Natural killer cell (primary cell): ENCODE results near the gene ATP7B. TPM values are rescaled to one million over a fixed set of nuclear protein-coding genes. Genes with fewer than 3 reads are reported as not detected.

Experiments
- ATAC-seq, 3 donors: fragments of 150-1000 bp in 2 of 3; fragments of 200-7000 bp in 1 of 3; cut with Tn5 transposase; 1 replicate in 1 of 3; 2 replicates in 2 of 3; pipeline ENCODE4 v1.10.0; 2021; ENCODE audit warnings: mild to moderate bottlenecking in 2 of 3, moderate library complexity in 2 of 3
- DNase-seq, 2 donors: peaks; one replicate each; pipeline versions ENCODE4 v3.0.0 to v3.0.0-alpha.2; 2013 to 2021; ENCODE audit warnings: mixed read lengths in 1 of 2
- H3K27ac ChIP-seq: one replicate; pipeline ENCODE4 v1.5.1; 2013; ENCODE audit warnings: mild to moderate bottlenecking, low read length
- H3K27me3 ChIP-seq: one replicate; pipeline ENCODE4 v1.6.1; 2013; ENCODE audit warnings: low read length; ENCODE audit not compliant: control insufficient read depth, insufficient read depth
- H3K36me3 ChIP-seq: one replicate; pipeline ENCODE4 v1.6.1; 2013; ENCODE audit warnings: low read length; ENCODE audit not compliant: control insufficient read depth, insufficient read depth
- H3K4me1 ChIP-seq: one replicate; pipeline ENCODE4 v1.6.1; 2013; ENCODE audit warnings: low read length; ENCODE audit not compliant: control insufficient read depth, insufficient read depth
- H3K4me3 ChIP-seq: one replicate; pipeline ENCODE4 v1.5.1; 2013; ENCODE audit warnings: low read length
- H3K9me3 ChIP-seq: one replicate; pipeline ENCODE4 v1.6.1; 2013; ENCODE audit warnings: low read length; ENCODE audit not compliant: control insufficient read depth, insufficient read depth
- H3K27ac Mint-ChIP-seq, 2 donors: one replicate each; pipeline ENCODE4 v1.8.0; 2022; ENCODE audit warnings: mild to moderate bottlenecking in 2 of 2, mixed read lengths in 2 of 2, moderate library complexity in 1 of 2
- H3K27me3 Mint-ChIP-seq, 2 donors: one replicate each; pipeline ENCODE4 v1.8.0; 2022; ENCODE audit warnings: low read depth in 2 of 2, mixed read lengths in 2 of 2
- H3K36me3 Mint-ChIP-seq: one replicate; pipeline ENCODE4 v1.8.0; 2022; ENCODE audit warnings: mixed read lengths
- H3K4me1 Mint-ChIP-seq, 2 donors: one replicate each; pipeline ENCODE4 v1.8.0; 2022; ENCODE audit warnings: mixed read lengths in 2 of 2
- H3K4me3 Mint-ChIP-seq: one replicate; pipeline ENCODE4 v1.8.0; 2022; ENCODE audit warnings: mild to moderate bottlenecking, moderate library complexity, mixed read lengths
- H3K9me3 Mint-ChIP-seq, 2 donors: one replicate each; pipeline ENCODE4 v1.8.0; 2022; ENCODE audit warnings: mixed read lengths in 2 of 2
- CTCF ChIP-seq: fragments of 200-600 bp; IDR thresholded peaks from one replicate; pipeline ENCODE4 v1.8.0; 2022; ENCODE audit warnings: antibody characterized with exemption
- WGBS: methylation state at CpG from one replicate; pipeline ENCODE4 v1.1.7; 2013; ENCODE audit warnings: missing lambda C conversion rate; ENCODE audit not compliant: insufficient coverage; 5-methylcytosine and 5-hydroxymethylcytosine counted together
- intact Hi-C: fragments of 100-400 bp; cut with micrococcal nuclease; formaldehyde crosslinking; loops from one replicate; pipeline ENCODE4 v1.14.2; 2022
- total RNA-seq, 4 donors: library from RNA; stranded (reverse); fragments of 120-200 nt in 1 of 4; gene quantifications; one replicate each; pipeline versions ENCODE4 v1.2.3 to v1.2.4, GENCODE V29; 2013 to 2022

Gene ATP7B
- total RNA-seq, 3 donors from 2014 or later (not counting 1 experiment from before 2014, with no cell fraction given): 0.45 to 0.64 (median 0.58) TPM

GRCh38 chr13:51998723-51999509, 12.3 kb downstream of the ATP7B start:
- Histone ChIP-seq H3K4me1 (no peaks in the 10 kb centered on the region), H3K9me3 (no peaks in the 10 kb centered on the region), H3K36me3 (no peaks in the 10 kb centered on the region), H3K27me3 (no peaks in the 10 kb centered on the region), H3K27ac (no peak overlapping the region), H3K4me3 (no peak overlapping the region)
- H3K9me3 Mint-ChIP-seq: no peaks in the 10 kb centered on the region
- no peak for TF ChIP-seq CTCF
- H3K4me3 Mint-ChIP-seq: no peak overlapping the region
- H3K27me3 Mint-ChIP-seq: peaks cover 15 to 53% of the 10 kb centered on the region in 2 donors
- ATAC-seq (no peak), DNase-seq (no peak)
- intact Hi-C loops: no loop called here
- WGBS: 74% methylated on average over 5 of the region's 6 CpGs
- no peak overlapping the region for H3K27ac Mint-ChIP-seq
- no peaks in the 10 kb centered on the region for H3K36me3 Mint-ChIP-seq
- H3K4me1 Mint-ChIP-seq: no peaks in the 10 kb centered on the region

GRCh38 chr13:51997641-51998330, 13.5 kb downstream of the ATP7B start:
- DNase-seq (no peak), ATAC-seq (no peak)
- Mint-ChIP-seq H3K27ac (no peak overlapping the region), H3K4me1 (no peaks in the 10 kb centered on the region), H3K27me3 (peaks cover 15 to 53% of the 10 kb centered on the region in 2 donors), H3K36me3 (no peaks in the 10 kb centered on the region), H3K9me3 (no peaks in the 10 kb centered on the region), H3K4me3 (no peak overlapping the region)
- Histone ChIP-seq H3K4me1 (no peaks in the 10 kb centered on the region), H3K27me3 (no peaks in the 10 kb centered on the region), H3K9me3 (no peaks in the 10 kb centered on the region), H3K4me3 (no peak overlapping the region), H3K27ac (no peak overlapping the region), H3K36me3 (no peaks in the 10 kb centered on the region)
- 79% methylated on average over 8 of the region's 8 CpGs for WGBS
- TF ChIP-seq CTCF: no peak
- intact Hi-C loops: no loop called here

DNA sequence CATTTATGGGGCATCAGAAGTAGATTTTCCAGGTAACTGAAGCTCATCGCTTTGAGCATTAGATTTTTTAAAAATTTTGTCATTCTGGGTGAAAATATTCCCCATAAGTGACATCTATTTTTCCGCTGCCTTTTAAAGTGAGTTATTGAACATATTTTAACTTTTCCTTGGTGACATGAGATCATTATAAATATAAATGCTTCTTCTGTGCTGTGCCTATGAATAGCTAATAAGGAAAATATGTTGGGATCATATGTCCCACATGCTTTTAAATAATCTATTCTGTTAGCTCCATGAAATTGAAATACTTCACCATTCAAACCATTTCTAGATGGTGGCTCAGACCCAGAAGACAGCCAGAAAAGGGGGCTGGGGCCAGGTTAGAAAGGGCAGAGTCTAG, 14.1 kb downstream of the ATP7B start:
- Mint-ChIP-seq H3K27me3 (peaks cover 15 to 53% of the 10 kb centered on the region in 2 donors), H3K4me3 (no peak overlapping the region), H3K36me3 (no peaks in the 10 kb centered on the region), H3K9me3 (no peaks in the 10 kb centered on the region), H3K4me1 (no peaks in the 10 kb centered on the region), H3K27ac (no peak overlapping the region)
- Histone ChIP-seq H3K27me3 (no peaks in the 10 kb centered on the region), H3K4me3 (no peak overlapping the region), H3K4me1 (no peaks in the 10 kb centered on the region), H3K36me3 (no peaks in the 10 kb centered on the region), H3K27ac (no peak overlapping the region), H3K9me3 (no peaks in the 10 kb centered on the region)
- TF ChIP-seq CTCF: no peak
- intact Hi-C loops: no loop called here
- DNase-seq (no peak), ATAC-seq (no peak)
- 100% methylated on average over 1 of the region's 2 CpGs for WGBS
